NCI-H2227 treated with DMSO at 0.1 percent for 48 hours (cell line): ENCODE results near the gene ARPC5L.
"Not testable (repeated sequence)": the region's sequence is repeated elsewhere in the genome, so short reads cannot be mapped to it uniquely, and the experiment has no call there.

Source experiments
- DNase-seq: peaks from one replicate; lab custom pipeline; 2025; lab: John Stamatoyannopoulos, UW

ARPC5L gene

GRCh38 chr9:124841075-124841821 lies 20.7 kb upstream of the ARPC5L start:
- DNase-seq = no peak

- no peak for DNase-seq
These were observed 18.4 kb upstream of the ARPC5L start for GRCh38 chr9:124843456-124844034.

- no peak for DNase-seq
These were observed 17.6 kb upstream of the ARPC5L start for GRCh38 chr9:124844291-124844690.

DNA sequence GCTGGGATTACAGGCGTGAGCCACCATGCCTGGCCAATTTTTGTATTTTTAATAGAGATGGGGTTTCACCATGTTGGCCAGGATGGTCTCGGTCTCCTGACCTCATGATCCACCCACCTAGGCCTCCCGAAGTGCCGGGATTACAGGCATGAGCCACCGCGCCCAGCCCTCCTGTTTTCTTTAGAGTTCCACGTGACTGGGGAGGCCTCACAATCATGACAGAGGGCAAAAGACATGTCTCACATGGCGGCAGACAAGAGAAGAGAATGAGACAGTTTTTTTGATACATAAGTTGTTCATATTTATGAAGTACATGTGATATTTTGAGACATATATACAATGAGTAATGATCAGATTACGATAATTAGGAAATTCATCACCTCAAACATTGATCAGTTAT lies 15.5 kb upstream of the ARPC5L start:
- DNase-seq = not testable (repeated sequence)

- DNase-seq = no peak
These were observed 15.0 kb upstream of the ARPC5L start for GRCh38 chr9:124846969-124847368.

- peak; percentile 26 for DNase-seq
These were observed 12.1 kb upstream of the ARPC5L start for GRCh38 chr9:124849801-124850200.

DNA sequence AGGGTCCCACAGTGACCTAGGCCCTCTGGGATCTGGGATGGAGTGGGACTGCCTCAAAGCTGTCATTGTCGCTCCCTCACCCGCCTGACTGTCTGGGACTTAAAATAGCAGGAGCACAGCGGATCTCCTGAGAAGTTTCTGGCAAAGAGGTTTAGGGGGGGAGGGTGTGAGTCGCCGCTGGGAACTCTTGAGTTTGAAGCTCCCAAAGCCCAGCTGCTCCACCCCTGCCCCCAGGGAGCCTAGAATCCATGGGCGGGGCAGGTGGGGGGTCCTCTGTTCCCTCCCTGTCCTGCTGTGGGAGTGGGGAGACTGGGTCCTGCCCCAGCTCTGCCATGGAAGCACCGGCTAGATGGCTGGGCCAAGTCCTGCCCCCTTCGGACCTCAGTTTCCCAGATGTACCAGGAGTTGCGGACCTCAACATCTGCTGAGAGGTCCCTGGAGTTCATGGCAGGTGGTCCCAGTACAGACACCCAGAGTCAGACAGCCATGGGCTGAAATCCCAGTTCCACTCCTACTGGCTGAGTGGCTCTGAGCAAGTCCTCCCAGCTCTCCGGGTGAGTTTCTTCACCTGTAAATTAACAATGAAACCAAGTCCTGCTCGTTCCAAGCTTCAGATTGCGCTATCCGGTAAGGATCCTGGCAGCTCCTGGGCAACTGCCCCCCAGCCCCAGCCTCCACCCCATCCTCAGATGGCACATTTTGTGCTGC lies 9.7 kb upstream of the ARPC5L start:
- no peak for DNase-seq

DNA sequence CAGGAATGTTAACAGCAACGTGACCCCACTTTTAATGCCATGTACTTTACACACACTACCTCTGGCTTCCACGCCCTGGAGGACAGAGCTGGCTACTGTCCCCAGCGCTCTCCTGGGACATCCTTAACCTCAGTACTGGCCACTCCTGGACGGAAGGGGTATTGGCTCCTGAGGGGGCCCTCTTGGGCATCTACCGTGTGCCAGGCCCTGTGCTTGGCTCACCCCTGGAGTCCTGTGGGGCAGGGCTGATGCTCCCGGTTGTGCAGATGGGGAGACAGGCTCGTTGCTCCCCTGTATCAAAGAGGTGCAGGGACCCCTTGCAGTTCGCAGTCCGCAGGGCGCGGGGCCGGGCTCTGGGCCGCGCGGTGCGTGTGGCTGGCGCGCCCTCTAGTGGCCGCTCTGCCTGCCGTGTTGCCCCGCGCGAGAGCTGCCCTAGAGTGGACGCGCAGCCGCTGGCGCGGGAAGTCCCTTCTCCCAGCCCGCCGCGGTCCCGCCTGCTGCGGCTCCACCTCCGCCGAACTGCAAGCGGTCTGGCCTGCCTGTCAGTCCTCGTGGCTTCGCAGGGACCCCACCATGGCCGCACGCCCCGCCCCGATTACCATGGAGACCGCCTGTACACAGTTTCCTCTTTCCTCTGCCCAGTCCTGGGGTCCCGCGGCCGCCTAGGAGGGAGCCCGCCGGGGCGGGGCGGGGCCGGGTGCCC lies 8.9 kb upstream of the ARPC5L start, which contains the start of gene WDR38:
WDR38 (plus strand) TSS at position 632 of the 703 bp plus-strand sequence. CDS start 72 bp downstream, outside the sequence.
- DNase-seq = peak; percentile 31

DNA sequence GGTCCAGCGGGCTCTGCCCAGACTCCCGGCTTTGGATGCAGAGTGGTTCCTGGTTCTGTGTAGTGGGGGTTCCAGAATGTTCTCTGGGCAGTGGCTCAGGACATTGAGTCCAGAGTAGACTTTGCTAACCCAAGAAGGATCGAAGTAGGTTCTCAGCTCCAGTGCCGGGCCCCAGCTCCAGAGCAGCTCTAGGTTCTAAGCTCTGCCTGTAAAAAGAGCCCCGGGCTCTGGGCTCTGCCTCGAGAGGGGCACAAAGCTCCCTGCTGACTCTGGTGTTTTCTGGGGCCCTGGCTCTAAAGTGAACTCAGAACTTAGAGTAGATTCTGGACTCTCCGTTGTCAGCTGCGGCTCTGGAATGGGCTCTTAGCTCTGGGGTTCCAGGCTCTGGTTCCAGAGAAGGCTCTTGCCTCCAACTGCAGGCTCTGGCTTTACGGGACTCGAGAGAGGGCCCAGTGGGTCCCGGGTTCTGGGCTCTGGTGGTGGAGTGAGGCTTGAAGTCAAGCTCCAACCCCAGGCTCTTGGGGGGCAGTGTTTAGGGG lies 8.3 kb upstream of the ARPC5L start:
- DNase-seq = no peak

DNA sequence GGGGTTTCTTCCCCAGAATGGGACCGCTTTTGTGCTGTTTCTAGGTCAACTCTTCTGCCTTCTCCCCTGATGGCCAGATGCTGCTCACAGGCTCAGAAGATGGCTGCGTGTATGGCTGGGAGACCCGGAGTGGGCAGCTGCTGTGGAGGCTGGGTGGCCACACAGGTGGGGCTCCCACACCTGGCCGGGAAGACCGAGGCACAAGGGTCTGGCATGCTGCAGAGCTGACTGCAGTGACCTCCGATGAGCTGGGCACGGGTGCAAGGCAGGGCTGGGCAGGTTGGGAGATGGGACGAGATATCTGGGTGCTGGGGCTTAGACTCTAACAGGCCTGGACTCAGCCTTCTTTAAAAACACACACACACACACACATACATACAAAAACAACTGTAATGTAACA lies 7.8 kb upstream of the ARPC5L start:
- DNase-seq = no peak

DNA sequence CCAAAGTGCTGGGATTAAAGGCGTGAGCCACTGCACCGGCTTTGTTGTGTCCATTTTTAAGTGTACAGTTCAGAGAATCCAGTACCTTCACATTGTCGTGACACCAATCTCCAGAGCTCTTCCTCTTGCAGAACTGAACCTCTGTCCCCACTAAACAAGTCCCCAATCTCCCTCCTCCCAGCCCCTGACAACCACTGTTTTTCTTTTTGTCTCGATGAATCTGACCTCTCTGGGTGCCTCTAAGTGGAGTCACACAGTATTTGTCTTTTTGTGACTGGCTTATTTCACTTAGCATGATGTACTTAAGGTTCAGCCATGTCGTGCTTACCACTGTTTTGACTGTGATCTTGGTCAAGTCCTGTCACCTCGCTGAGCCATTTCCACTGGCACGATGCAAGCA lies 7.1 kb upstream of the ARPC5L start:
- DNase-seq = no peak

DNA sequence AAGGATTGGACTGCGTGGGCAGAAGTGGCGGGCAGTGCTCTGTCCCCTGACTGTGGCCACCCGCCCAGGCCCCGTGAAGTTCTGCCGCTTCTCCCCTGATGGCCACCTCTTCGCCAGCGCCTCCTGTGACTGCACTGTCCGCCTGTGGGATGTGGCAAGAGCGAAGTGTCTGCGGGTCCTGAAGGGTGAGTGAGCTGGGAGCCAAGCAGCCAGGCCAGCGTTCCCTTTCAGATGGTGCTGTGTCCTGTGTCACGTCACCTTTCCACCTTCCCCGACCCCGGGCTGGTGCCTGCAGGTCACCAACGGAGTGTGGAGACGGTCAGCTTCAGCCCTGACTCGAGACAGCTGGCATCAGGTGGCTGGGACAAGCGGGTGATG lies 6.4 kb upstream of the ARPC5L start:
- DNase-seq = no peak

DNA sequence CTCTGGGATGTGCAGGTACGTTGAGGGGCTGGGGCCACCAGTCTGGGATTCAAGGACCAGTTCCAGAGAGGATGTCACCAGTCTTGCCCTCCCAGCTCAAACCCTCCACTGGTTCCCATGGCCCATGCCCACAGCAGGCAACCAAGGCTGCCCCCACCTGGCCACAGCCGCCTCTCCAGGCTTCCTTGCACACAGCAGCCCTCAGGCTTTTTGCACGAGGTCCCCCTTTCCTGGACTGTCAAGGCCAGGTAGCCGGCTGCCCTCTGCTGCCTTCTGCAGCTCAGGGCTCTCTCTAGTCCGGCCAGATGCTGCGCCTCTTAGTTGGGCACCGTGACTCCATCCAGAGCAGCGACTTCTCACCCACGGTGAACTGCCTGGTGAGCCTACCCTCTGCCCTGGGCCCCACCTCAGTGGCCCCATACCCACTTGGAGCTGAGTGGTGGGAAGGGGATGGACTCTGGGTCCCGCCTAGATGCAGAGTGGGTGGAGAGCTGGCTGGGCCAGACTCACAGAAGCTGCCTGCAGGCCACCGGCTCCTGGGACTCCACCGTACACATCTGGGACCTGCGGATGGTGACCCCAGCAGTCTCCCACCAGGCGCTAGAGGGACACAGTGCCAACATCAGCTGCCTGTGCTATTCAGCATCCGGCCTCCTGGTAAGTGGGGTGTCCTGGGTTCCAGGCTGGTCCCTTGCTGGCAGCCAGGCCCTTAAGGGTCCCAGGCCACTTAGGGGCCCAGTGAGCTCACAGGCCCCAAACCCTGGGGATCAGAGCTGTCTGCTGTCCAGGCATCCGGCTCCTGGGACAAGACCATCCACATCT lies 5.8 kb upstream of the ARPC5L start:
- DNase-seq = no peak

DNA sequence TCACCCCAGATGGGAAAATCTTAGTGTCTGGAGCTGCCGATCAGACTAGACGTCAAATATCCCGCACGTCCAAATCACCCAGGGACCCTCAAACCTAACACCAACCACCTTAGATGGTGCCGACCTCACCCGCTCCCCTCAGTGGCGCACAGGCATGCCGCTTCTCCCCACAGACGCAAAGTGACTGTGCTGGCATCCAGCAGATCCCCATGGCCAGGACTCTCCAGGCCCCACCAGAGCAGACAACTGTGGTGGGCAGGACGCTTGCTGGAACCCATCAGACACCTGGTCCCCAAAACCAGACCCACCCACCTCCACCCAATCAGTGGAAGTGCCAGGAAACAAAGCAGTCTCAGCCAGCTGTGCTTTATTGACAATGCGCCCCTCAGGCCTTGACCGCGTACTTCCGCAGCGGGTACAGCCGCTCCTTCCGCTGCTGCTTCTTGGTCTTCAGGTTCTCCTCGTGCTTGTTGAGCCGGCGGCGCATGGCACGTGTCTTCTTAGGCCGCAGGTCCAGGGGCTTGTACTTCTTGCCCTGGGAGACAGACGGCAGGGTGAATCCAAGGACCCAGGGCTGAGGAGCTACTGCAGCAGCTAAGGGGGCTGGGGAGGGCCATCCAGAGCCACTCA lies 4.3 kb upstream of the ARPC5L start:
- DNase-seq = no peak

- DNase-seq = no peak
These were observed 3.4 kb upstream of the ARPC5L start for GRCh38 chr9:124858330-124859046.

GRCh38 chr9:124859803-124860581 lies 1.9 kb upstream of the ARPC5L start:
- no peak for DNase-seq

DNA sequence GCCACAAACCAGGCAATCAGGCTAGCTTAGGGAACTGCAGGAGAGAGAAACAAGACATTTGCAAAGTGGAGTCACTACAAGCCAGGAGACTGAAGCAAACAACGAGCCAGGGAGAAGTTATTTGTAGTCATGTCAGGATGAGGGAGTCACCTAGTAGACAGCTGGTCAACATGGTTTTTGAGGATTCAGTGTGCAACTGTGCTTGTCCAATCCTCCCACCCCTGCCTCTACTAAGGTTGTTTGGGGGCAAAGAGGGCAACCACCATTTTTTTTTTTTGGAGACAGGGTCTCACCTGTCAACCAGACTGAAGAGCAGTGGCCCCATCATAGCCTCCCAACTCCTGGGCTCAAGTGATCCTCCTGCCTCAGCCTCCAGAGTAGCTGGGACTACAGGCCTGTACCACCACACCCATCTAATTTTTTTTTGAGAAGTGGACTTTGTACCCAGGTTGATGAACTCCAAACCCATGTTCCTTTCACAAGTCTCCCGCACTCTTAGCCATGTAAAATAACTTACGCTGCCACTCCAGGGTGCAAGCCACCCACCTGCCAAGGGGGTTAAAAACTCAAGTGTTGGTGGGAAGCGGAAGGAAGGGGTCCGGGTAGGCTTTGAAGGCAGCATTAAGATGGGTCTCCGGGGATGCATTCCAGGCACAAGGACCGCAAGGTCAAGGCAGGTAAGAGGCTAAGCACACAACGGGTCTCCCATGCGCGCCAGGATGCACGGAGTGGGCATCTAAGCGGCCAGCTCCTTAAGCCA lies 1.2 kb upstream of the ARPC5L start:
- DNase-seq = no peak

DNA sequence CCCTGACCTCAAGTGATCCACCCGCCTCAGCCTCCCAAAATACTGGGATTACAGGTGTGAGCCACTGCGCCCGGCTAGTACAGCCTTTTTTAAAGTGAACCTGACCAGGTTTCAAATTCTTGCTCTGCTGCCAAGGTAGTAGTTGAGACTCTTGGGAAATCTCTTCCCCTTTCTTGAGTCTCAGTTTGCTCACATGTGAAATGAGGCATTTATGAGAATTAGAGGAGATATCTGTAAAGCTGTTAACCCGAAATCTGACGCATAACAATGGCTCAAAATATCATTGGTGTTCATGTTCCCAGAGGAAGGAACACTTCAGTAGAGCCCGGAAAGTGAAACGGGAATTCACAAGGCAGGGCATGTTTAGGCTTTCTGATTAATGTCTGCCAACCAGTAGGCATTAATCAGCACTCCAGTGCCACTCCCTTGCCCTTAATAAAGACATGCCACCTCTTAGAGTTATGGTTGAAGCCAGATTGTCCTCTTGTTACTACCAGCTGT lies 1.5 kb downstream of the ARPC5L start:
- DNase-seq = no peak
